GM21717 (cell line): ENCODE measurements around the gene PREX1.

ENCODE experiments used
- ATAC-seq: cut with Tn5 transposase; IDR thresholded peaks from one replicate; pipeline ENCODE4 v1.9.1; 2021; ENCODE audit warnings: mild to moderate bottlenecking, moderate library complexity; ENCODE audit not compliant: unreplicated experiment

The PREX1 gene

DNA sequence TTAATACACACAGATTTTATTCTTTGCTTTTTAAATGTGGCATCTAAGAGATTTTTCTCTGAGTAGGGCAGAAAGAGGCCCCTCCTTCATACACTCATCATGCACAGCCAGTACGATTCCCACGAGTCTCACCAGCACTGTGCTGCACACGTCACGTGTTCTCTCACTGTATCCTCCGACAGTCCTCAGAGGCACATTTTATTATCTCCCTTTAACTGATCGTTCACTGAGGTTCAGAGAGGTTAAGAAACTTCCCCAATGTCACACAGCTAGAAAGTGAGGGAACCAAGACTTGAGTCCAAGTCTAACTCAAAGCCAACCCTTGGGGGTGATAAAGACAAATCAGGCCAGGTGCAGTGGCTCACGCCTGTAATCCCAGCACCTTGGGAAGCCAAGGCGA is 142.5 kb downstream of the PREX1 start:
- no peak for ATAC-seq

- ATAC-seq, result no peak
These were observed 143.2 kb downstream of the PREX1 start for GRCh38 chr20:48684501-48685041.

DNA sequence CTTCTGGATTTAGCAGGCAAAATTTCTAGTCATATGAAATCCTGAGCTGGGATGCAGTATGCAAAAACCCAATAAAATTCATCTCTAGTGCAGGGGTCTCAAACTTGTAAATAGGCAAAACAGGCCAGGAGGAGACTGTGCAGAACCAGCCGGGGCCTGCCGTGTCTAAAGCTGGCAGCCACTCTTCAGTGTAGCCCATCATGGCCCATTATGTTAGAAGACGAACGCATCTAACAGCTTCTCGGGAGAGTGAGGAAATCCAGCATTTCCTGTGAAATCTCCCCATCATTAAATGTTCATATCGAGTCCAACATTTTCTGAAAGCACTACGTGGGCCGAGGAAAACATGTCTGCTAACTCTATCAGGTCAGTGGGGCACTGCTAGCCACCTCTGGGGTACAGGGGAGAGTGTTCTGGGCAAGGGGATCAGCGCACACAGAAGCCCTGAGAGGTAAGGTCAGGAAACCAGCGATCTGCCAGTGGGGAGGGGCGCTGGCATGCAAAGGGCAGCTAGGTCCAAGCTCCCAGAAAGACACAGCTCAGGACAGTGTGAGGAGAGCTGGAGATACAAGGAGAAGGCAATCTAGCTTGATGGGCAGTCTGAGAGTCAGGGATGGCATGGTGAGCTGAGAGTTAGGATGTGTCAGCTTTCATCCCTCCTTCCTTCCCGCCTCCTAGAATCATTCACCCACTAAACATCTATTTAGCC is 144.2 kb downstream of the PREX1 start:
- ATAC-seq, result no peak

GRCh38 chr20:48682529-48683363 is 145.1 kb downstream of the PREX1 start:
- ATAC-seq, result no peak

GRCh38 chr20:48681873-48682426 is 145.8 kb downstream of the PREX1 start:
- ATAC-seq, result no peak

- ATAC-seq, result no peak
These were observed 146.5 kb downstream of the PREX1 start for GRCh38 chr20:48681201-48681872.

- no peak for ATAC-seq
These were observed 147.1 kb downstream of the PREX1 start for GRCh38 chr20:48680650-48681049.

DNA sequence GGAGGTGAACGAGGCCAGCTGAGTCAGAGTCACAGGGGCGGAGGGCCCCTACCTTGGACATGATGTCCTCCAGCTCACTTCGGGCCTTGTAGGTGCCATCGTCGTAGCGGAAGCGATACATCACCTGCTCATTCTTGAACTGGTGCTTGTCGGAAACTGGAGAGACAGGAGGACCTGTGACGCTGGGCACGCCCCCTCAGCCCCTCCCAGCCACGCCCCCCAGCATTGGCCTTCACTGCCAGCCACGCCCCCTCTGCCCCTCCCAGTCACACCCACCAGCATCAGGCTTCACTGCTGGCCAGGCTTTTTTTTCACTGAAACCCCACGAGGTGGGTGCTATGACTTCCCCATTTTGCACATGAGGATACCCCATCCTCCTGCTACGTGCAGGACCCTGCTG is 148.2 kb downstream of the PREX1 start:
- no peak for ATAC-seq

GRCh38 chr20:48679011-48679410 is 148.8 kb downstream of the PREX1 start:
- no peak for ATAC-seq

- ATAC-seq, result no peak
These were observed 149.4 kb downstream of the PREX1 start for GRCh38 chr20:48678421-48678820.

- no peak for ATAC-seq
These were observed 150.9 kb downstream of the PREX1 start for GRCh38 chr20:48676795-48677460.

DNA sequence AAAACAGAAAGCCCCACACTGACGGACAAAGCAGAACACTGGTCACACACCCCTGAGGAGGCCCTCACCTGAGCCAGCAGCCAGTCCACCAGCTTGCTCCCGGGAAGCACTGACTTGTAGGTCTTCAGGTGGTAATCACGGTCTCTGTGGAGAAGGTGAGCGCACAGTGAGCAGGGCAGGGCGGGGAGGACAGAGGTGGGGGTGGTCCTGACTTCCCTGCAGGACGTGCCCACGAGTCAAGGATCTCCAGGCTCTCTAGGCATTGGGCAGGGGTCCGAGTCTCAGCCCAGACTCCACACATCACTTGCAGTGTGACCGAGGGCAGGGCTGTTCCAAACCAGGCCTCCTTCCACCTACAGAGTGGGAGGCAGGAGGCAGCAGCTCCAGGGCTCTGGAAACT is 151.7 kb downstream of the PREX1 start:
- no peak for ATAC-seq

DNA sequence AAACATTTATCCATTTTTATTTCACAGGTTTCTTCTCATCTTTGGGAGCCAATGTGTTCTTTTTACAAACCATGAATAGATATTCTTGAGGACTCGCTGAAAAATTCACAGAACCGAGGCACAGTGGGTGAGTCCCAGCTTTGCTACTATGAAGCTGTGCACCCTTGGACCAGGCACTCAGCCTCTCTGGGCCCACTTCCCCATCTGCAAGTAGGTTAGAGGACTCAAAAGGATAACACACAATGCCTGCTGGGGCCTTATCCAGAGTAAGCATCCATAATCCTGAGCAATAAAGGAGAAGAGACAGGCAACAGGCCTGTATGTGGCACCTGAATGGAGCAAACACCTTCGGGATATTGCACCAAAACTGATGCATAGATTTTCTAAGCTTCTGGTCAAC is 153.3 kb downstream of the PREX1 start:
- ATAC-seq, result no peak

- ATAC-seq, result no peak
These were observed 154.3 kb downstream of the PREX1 start for GRCh38 chr20:48673507-48673906.

DNA sequence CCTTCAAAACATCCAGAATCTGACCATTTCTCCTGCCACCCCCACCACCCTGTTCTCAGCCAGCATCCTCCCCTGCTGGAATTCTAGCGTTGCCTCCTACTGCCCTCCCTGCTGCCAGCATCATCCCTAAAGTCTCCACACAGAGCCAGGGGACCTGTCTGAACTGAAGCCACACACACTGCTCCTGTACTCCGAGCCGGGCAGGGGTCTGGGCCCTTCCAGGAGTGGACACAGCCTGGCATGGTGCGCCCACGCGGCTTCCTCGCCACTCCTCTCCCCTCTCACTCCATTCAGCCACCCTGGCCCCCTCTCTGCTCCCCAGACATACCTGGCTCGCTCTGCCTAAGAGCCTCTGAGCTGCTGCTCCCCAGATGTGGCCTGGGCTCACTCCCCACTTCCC is 155.5 kb downstream of the PREX1 start:
- ATAC-seq, result no peak

- no peak for ATAC-seq
These were observed 156.7 kb downstream of the PREX1 start for GRCh38 chr20:48671141-48671540.

GRCh38 chr20:48669946-48670605 is 157.7 kb downstream of the PREX1 start:
- no peak for ATAC-seq

DNA sequence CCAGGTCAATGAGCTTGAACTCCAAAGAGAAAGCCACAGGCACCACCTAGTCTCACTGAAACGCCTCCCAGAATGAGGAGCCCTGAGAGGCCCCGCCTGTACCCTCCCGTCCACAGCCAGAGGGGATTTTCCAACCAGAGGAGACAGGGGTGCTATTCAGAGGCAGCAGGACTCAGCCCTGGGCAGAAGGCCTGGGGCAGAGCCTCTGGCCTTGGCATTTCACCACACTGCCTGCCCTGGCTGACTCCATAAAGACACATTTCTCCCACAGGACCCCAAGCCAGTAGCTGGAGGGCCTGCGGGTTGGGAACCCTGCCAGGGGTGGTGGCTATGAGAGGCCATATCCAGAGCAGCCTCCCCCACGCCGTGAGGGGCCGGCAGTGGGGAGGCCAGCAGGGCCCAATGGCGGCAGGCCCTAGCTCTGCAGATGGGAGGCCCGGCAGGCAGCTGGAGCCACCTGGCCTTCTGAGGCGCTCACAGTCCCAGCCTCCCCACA is 159.3 kb downstream of the PREX1 start:
- no peak for ATAC-seq

DNA sequence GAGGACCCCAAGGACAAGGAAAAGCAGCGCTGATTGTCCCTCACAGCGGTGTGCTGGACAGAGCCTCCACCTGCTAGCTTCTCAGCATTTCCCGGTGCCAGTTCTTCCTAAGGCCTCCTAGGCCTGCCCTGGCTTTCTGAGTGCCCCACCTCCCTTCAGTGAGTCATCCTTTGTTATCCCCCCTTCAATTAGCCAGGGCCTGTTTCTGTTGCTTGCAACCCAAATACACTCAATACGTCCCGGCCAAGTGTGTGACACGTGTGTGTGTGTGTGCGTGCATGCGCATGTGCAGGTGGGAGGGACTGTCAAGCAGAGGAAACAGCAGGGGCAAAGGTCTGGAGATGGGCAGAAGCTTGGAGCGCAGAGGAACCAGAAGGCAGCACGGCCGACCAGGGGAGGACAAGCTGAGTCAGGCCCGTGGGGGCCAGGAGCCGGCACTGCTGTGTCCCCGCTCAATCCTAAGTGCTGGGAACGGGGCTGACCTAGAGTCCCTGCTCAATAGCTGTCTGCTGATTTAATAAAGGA is 159.8 kb downstream of the PREX1 start:
- ATAC-seq, result no peak

- no peak for ATAC-seq
These were observed 160.3 kb downstream of the PREX1 start for GRCh38 chr20:48667481-48667880.
